GM21576 (cell line): ENCODE measurements around the gene ARHGAP23.
"Not testable (repeated sequence)": the region's sequence is repeated elsewhere in the genome, so short reads cannot be mapped to it uniquely, and the experiment has no call there.

Source experiments
- ATAC-seq: cut with Tn5 transposase; IDR thresholded peaks from one replicate; pipeline ENCODE4 v1.9.1; 2021; ENCODE audit warnings: mild to moderate bottlenecking, moderate library complexity; ENCODE audit not compliant: unreplicated experiment

ARHGAP23 gene

GRCh38 chr17:38420518-38420917 is 7.7 kb upstream of the ARHGAP23 start:
- ATAC-seq: no peak

- ATAC-seq: no peak
Observed at GRCh38 chr17:38421171-38421841, 7.0 kb upstream of the ARHGAP23 start.

- ATAC-seq: no peak
Observed at GRCh38 chr17:38421871-38422827, 6.1 kb upstream of the ARHGAP23 start.

GRCh38 chr17:38424297-38424972 is 3.8 kb upstream of the ARHGAP23 start:
- no peak for ATAC-seq

- no peak for ATAC-seq
Observed at GRCh38 chr17:38425031-38425430, 3.2 kb upstream of the ARHGAP23 start.

GRCh38 chr17:38425744-38426143 is 2.5 kb upstream of the ARHGAP23 start:
- no peak for ATAC-seq

GRCh38 chr17:38426441-38426840 is 1.8 kb upstream of the ARHGAP23 start:
- ATAC-seq: no peak

GRCh38 chr17:38427160-38427949 is 909 bp upstream of the ARHGAP23 start:
- no peak for ATAC-seq

- ATAC-seq: no peak
Observed at GRCh38 chr17:38428643-38429371, 543 bp downstream of the ARHGAP23 start.

GRCh38 chr17:38429476-38430100 is 1.3 kb downstream of the ARHGAP23 start:
- ATAC-seq: no peak

GRCh38 chr17:38430316-38430715 is 2.1 kb downstream of the ARHGAP23 start:
- no peak for ATAC-seq

- no peak for ATAC-seq
Observed at GRCh38 chr17:38430822-38431221, 2.6 kb downstream of the ARHGAP23 start.

- ATAC-seq: no peak
Observed at GRCh38 chr17:38431346-38432145, 3.3 kb downstream of the ARHGAP23 start.

GRCh38 chr17:38434178-38434665 is 6.0 kb downstream of the ARHGAP23 start:
- ATAC-seq: no peak

GRCh38 chr17:38435795-38436194 is 7.5 kb downstream of the ARHGAP23 start:
- no peak for ATAC-seq

- no peak for ATAC-seq
Observed at GRCh38 chr17:38436386-38436785, 8.1 kb downstream of the ARHGAP23 start.

- ATAC-seq: not testable (repeated sequence)
Observed at GRCh38 chr17:38437313-38437712, 9.0 kb downstream of the ARHGAP23 start.

- no peak for ATAC-seq
Observed at GRCh38 chr17:38439436-38439835, 11.2 kb downstream of the ARHGAP23 start.
